GM18517 (cell line): Measurements from ENCODE around the gene SLC35G2.
"Not testable (repeated sequence)": the region's sequence is repeated elsewhere in the genome, so short reads cannot be mapped to it uniquely, and the experiment has no call there.

Experiments used
- ATAC-seq: cut with Tn5 transposase; IDR thresholded peaks from one replicate; pipeline ENCODE4 v1.9.1; 2021; ENCODE audit warnings: mild to moderate bottlenecking, moderate library complexity; ENCODE audit not compliant: unreplicated experiment

Gene SLC35G2

GRCh38 chr3:136885357-136886213 is 66.7 kb downstream of the SLC35G2 start:
- no peak for ATAC-seq

DNA sequence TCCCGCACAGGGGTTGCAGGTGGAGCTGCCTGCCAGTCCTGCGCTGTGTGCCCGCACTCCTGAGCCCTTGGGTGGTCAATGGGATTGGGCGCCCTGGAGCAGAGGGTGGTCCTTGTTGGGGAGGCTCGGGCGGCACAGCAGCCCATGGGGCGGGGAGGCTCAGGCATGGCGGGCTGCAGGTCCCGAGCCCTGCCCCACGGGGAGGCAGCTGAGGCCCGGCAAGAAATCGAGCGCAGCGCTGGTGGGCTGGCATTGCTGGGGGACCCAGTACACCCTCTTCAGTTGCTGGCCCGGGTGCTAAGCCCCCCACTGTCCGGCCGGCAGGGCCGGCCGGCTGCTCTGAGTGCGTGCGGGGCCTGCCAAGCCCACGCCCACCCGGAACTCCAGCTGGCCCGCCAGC is 71.0 kb downstream of the SLC35G2 start:
- no peak for ATAC-seq

DNA sequence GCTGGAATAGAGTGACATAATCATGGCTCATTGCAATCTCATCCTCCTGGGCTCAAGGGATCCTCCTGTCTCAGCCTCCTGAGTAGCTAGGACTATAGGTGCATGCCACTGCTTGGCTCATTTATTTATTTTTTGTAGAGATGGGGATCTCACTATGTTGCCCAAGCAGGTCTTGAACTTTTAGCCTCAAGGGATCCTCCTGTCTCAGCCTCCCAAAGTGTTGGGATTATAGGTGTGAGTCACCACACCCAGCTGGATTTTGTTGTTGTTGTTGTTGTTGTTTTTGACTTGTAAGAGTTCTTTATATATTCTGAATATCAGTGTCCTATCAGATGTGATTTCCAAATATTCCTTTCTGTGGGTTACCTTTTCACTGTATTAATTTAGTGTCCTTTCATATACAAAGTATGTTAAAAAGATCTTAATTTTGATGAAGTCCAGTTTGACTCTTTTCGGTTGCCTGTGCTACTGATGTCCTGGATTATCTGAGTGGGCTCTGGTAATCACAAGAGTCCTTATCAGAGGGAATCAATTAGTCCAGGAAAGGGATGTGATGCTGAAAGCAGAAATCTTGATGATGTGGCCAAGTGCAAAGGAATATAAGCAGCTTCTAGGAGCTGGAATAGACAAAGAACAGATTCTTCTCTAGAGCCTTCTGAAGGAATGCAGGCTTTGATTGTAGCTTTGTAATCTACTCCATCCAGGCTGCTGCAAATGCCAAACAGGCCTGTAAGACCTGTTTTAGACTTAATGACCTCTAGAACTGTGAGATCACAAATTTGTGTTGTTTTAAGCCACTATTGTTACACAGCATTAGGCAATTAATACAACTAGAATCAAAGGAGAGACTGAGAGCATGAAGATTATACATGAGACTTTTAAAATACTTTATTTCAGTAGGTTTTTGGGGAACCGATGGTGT is 73.3 kb downstream of the SLC35G2 start:
- no peak for ATAC-seq

GRCh38 chr3:136893848-136894443 is 75.0 kb downstream of the SLC35G2 start:
- ATAC-seq = no peak

- not testable (repeated sequence) for ATAC-seq
Observed at GRCh38 chr3:136897171-136897570, 78.2 kb downstream of the SLC35G2 start.

DNA sequence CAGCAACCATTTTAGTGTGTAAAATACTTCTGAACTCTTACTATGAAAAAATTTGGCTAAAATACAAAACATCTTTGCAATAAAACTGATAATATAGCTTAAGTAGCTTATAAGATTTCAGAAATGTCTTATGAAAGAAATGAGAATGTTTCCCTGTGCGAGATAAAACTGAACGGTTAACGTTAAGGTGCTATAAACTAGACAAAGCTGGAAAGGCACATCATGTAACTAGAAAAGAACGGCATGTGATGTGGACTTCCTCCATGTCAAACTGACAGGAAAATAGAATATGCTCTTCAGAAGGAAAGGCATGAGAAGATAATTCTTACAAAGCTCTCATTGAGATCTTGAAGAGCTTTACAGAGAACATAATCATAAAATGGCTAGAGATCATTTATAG is 79.6 kb downstream of the SLC35G2 start:
- no peak for ATAC-seq

DNA sequence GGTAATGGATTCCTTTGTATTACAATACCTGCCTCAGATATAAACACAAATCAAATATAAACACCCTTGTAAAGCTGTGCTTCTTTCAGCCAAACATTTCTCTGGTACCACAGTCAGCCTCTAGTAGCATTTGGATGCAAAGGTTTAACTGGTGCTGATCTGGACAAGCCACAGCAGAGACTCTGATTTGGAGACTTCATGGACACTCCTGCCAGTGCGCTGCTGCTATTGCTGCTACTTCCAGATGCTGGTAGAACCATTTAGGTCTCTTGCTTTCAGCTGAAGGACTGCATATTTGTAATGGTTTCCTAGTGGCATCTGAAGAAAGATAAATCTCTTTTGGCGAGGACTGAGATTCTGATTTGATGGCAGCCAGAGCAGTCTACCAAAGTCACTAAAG is 80.0 kb downstream of the SLC35G2 start:
- no peak for ATAC-seq

GRCh38 chr3:136899622-136900158 is 80.8 kb downstream of the SLC35G2 start:
- ATAC-seq = no peak

DNA sequence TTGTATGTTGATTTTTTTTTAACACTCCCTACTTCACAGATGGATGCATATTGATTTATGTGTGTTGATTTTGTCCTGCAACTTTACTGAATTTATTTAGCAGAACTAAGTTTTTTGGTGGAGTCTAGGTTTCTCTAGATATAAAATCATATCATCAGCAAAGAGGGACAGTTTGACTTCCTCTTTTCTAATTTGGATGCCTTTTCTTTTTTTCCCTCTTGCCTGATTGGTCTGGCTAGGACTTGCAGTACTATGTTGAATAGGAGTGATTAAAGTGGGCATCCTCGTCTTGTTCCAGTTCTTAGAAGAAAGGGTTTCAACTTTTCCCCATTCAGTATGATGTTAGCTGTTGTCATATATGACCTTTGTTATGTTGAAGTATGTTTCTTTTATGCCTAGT is 81.8 kb downstream of the SLC35G2 start:
- not testable (repeated sequence) for ATAC-seq

- no peak for ATAC-seq
Observed at GRCh38 chr3:136901391-136901790, 82.5 kb downstream of the SLC35G2 start.

- not testable (repeated sequence) for ATAC-seq
Observed at GRCh38 chr3:136902530-136902929, 83.6 kb downstream of the SLC35G2 start.

DNA sequence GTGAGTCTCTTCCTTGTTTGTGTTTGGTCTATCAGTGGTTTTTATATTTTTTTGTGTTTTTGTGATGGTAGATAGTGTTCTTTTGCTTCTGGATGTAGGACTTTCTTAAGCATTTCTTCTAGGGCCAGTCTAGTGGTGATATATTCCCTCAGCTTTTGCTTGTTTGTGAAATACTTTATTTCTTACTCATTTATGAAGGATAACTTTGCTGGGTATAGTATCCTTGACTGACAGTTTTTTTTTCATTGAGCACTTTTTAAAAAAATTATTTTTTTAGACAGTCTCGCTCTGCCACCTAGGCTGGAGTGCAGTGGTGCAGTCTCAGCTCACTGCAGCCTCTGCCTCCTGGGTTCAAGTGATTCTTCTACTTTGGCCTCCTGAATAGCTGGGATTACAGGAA is 85.0 kb downstream of the SLC35G2 start:
- no peak for ATAC-seq

DNA sequence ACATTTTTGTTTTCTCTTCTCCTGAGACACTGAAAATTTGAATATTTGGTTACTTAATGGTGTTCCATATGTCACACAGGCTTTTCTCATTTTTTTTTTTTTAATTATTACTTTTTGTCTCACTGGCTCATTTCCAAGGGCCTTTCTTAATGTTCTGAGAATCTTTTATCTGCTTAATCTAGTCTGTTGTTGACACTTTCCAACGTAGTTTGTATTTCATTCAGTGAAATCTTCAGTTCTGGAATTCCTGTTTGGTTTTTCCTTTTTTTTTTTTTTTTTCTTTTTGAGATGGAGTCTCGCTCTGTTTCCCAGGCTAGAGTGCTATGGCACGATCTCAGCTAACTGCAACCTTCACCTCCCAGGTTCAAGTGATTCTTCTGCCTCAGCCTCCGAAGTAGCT is 85.8 kb downstream of the SLC35G2 start:
- ATAC-seq = no peak
